CD4-positive, alpha-beta memory T cell (primary cell): ENCODE measurements around the gene LTBP3. TPM values are rescaled to one million over a fixed set of nuclear protein-coding genes. Genes with fewer than 3 reads are reported as not detected.
A peak's percentile ranks its signal among the peaks of the same experiment; 100 is the strongest.

ENCODE experiments used
- CTCF ChIA-PET: fragments of 350-600 bp; sonication (Branson Sonifier 250); formaldehyde crosslinking; loops from one replicate; lab custom pipeline; 2021; ENCODE audit warnings: inconsistent platforms; ENCODE audit not compliant: partially characterized antibody; lab: Charles Lee
- POLR2A ChIA-PET: fragments of 350-600 bp; sonication (Branson Sonifier 250); formaldehyde crosslinking; loops from one replicate; lab custom pipeline; 2021; ENCODE audit not compliant: partially characterized antibody; lab: Charles Lee
- DNase-seq, 5 donors: peaks; one replicate each; pipeline versions ENCODE4 v3.0.0 to v3.0.0-alpha.2; 2020 to 2022; ENCODE audit warnings: mixed read lengths in 1 of 5
- H3K27ac ChIP-seq: one replicate; pipeline ENCODE4 v1.7.0; 2013; ENCODE audit warnings: low read depth, low read length
- H3K27me3 ChIP-seq: 2 replicates; pipeline ENCODE4 v1.7.0; 2013; ENCODE audit warnings: mild to moderate bottlenecking, low read length, moderate library complexity; ENCODE audit not compliant: insufficient read depth
- H3K36me3 ChIP-seq: 2 replicates; pipeline ENCODE4 v1.7.0; 2013; ENCODE audit warnings: mild to moderate bottlenecking, low read length, moderate library complexity; ENCODE audit not compliant: insufficient read depth
- H3K4me1 ChIP-seq: 2 replicates; pipeline ENCODE4 v1.7.0; 2013; ENCODE audit warnings: mild to moderate bottlenecking, low read length, moderate library complexity; ENCODE audit not compliant: insufficient read depth
- H3K4me3 ChIP-seq, 2 donors: one replicate each; pipeline ENCODE4 v1.7.0; 2013; ENCODE audit warnings: low read length in 2 of 2, mild to moderate bottlenecking in 1 of 2
- H3K9me3 ChIP-seq, 2 donors: one replicate each; pipeline ENCODE4 v1.7.0; 2013; ENCODE audit warnings: low read length in 2 of 2, control low read depth in 1 of 2; ENCODE audit not compliant: control insufficient read depth in 1 of 2
- H3K27ac Mint-ChIP-seq, 7 donors: one replicate each; pipeline ENCODE4 v1.8.0; 2020 to 2021; ENCODE audit warnings: mixed read lengths in 7 of 7, mild to moderate bottlenecking in 6 of 7, inconsistent platforms in 3 of 7, moderate library complexity in 3 of 7
- H3K27me3 Mint-ChIP-seq, 2 donors: one replicate each; pipeline ENCODE4 v1.8.0; 2020 to 2021; ENCODE audit warnings: mixed read lengths in 2 of 2
- H3K36me3 Mint-ChIP-seq, 2 donors: one replicate each; pipeline ENCODE4 v1.8.0; 2020 to 2021; ENCODE audit warnings: mixed read lengths in 2 of 2, inconsistent platforms in 1 of 2, mild to moderate bottlenecking in 1 of 2
- H3K4me1 Mint-ChIP-seq, 4 donors: one replicate each; pipeline ENCODE4 v1.8.0; 2020 to 2021; ENCODE audit warnings: mixed read lengths in 4 of 4, mild to moderate bottlenecking in 1 of 4
- H3K4me3 Mint-ChIP-seq, 8 donors: one replicate each; pipeline ENCODE4 v1.8.0; 2020 to 2021; ENCODE audit warnings: mixed read lengths in 8 of 8, mild to moderate bottlenecking in 7 of 8, moderate library complexity in 6 of 8, inconsistent platforms in 3 of 8
- H3K9me3 Mint-ChIP-seq, 8 donors: one replicate each; pipeline ENCODE4 v1.8.0; 2020 to 2021; ENCODE audit warnings: mixed read lengths in 8 of 8, mild to moderate bottlenecking in 5 of 8, inconsistent platforms in 3 of 8, moderate library complexity in 1 of 8
- intact Hi-C: fragments of 100-400 bp; cut with micrococcal nuclease; formaldehyde crosslinking; loops from one replicate; pipeline ENCODE4 v1.15.1; 2023
- polyA plus RNA-seq, 2 donors: library from polyadenylated mRNA; unstranded; fragments of 300-500 nt; fragmentation: Illumina TruSeq; gene quantifications; one replicate each; pipeline ENCODE4 v1.2.3, GENCODE V29; 2021
- total RNA-seq, 2 experiments: library from RNA; stranded (reverse); gene quantifications; one replicate each; pipeline ENCODE4 v1.2.3, GENCODE V29; 2021

LTBP3 gene
- total and polyA plus RNA-seq, 4 experiments from 2014 or later, result 9.0 to 211 (median 112) TPM

DNA sequence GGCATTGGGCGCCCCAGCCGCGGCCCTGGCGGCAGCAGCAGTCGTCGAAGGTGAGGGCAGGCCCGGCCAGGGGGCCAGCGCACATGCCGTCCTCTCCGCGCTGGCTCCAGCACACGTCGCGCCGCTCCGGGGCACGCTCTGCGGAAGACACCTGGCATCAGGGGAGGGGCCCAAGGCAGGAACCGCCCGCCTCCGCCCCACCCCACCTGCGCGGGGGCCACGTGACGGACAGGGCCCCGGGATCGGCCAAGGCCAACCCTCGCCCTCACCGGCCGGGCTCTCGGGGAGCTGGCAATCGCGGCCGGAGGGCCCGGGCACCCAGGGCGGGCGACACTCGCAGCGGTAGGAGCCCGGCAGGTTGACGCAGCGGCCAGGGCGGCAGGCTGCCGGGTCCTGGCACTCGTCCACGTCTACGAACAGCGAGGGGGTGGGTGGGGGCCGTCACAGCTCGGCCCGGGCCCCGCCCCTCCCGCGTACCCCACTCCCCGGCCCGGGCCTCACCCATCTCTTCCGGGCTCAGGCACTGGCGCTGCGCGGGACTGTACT, 18.3 kb downstream of the LTBP3 start:
- H3K27me3 Mint-ChIP-seq, result no peaks in the 10 kb centered on the region
- intact Hi-C loops, result loop anchor here (1.0 kb wide), 7 partner anchors 12 to 98 kb away; partner anchors contain the start of genes PCNX3, SCYL1 and SIPA1
- CTCF ChIA-PET, result interaction anchor here (0.8 to 7.9 kb wide), 23 partner anchors 8 to 184 kb away, joined by 3 to 124 read pairs (median 5); partner anchors contain the start of genes EHBP1L1, FAM89B, KCNK7 and PCNX3
- H3K4me1 ChIP-seq, result peaks cover 14% of the 10 kb centered on the region
- peak overlapping the region; percentile 48 to 87 (median 81) for H3K27ac Mint-ChIP-seq
- H3K27ac ChIP-seq, result peak overlapping the region; percentile 55
- peak overlapping the region; percentile 82 to 90 (median 87) for H3K4me3 Mint-ChIP-seq
- no peaks in the 10 kb centered on the region for H3K9me3 ChIP-seq
- peaks cover 13% of the 10 kb centered on the region for H3K36me3 ChIP-seq
- no peaks in the 10 kb centered on the region for H3K27me3 ChIP-seq
- POLR2A ChIA-PET, result interaction anchor here (0.7 to 10.5 kb wide), 28 partner anchors 9 to 171 kb away, joined by 3 to 181 read pairs (median 8); partner anchors contain the start of genes EHBP1L1, FAM89B, FRMD8 and KCNK7
- H3K9me3 Mint-ChIP-seq, result no peaks in the 10 kb centered on the region
- H3K36me3 Mint-ChIP-seq, result peaks cover under 1 to 23% of the 10 kb centered on the region in 2 donors
- H3K4me3 ChIP-seq, result peak overlapping the region in 1 of 2 donors; percentile 91
- H3K4me1 Mint-ChIP-seq, result peaks cover 10 to 33% (median 12%) of the 10 kb centered on the region in 4 donors
- DNase-seq, result no peak

- Histone ChIP-seq H3K27ac (peak overlapping the region; percentile 55), H3K4me1 (peaks cover 14% of the 10 kb centered on the region), H3K36me3 (peaks cover 13% of the 10 kb centered on the region), H3K4me3 (peak overlapping the region in 1 of 2 donors; percentile 91), H3K9me3 (no peaks in the 10 kb centered on the region), H3K27me3 (no peaks in the 10 kb centered on the region)
- H3K4me3 Mint-ChIP-seq, result peak overlapping the region in 1 of 8 donors; percentile 57
- intact Hi-C loops, result no loop called here
- H3K27me3 Mint-ChIP-seq, result no peaks in the 10 kb centered on the region
- peak overlapping the region in 2 of 7 donors; percentile 38 to 41 for H3K27ac Mint-ChIP-seq
- CTCF ChIA-PET, result interaction anchor here (1.0 to 7.9 kb wide), 17 partner anchors 8 to 158 kb away, joined by 3 to 124 read pairs (median 9); partner anchors contain the start of genes EHBP1L1, FAM89B, KCNK7 and PCNX3
- H3K4me1 Mint-ChIP-seq, result peaks cover 9 to 29% (median 12%) of the 10 kb centered on the region in 4 donors
- no peaks in the 10 kb centered on the region for H3K9me3 Mint-ChIP-seq
- DNase-seq, result peak in 1 of 5 donors; percentile 38
- H3K36me3 Mint-ChIP-seq, result peaks cover 6 to 29% of the 10 kb centered on the region in 2 donors
- POLR2A ChIA-PET, result interaction anchor here (1.0 to 10.5 kb wide), 21 partner anchors 9 to 172 kb away, joined by 3 to 181 read pairs (median 12); partner anchors contain the start of genes EHBP1L1, FAM89B, FRMD8 and KCNK7
Observed at GRCh38 chr11:65538915-65539743, 19.0 kb downstream of the LTBP3 start.

GRCh38 chr11:65538232-65538914, 19.8 kb downstream of the LTBP3 start:
- Mint-ChIP-seq H3K4me1 (peaks cover 8 to 26% (median 12%) of the 10 kb centered on the region in 4 donors), H3K4me3 (peak overlapping the region in 5 of 8 donors; percentile 25 to 57 (median 39)), H3K36me3 (peaks cover 6 to 26% of the 10 kb centered on the region in 2 donors), H3K27me3 (no peaks in the 10 kb centered on the region), H3K9me3 (no peaks in the 10 kb centered on the region), H3K27ac (peak overlapping the region in 1 of 7 donors; percentile 38)
- H3K4me1 ChIP-seq, result peaks cover 14% of the 10 kb centered on the region
- no peak overlapping the region for H3K4me3 ChIP-seq
- no peaks in the 10 kb centered on the region for H3K9me3 ChIP-seq
- H3K27ac ChIP-seq, result no peak overlapping the region
- ChIA-PET CTCF (interaction anchor here (3.1 to 4.1 kb wide), 2 partner anchors 50 to 55 kb away, joined by 9 to 17 read pairs; no protein-coding TSS in a partner anchor), POLR2A (interaction anchor here (1.0 to 9.1 kb wide), 9 partner anchors 13 to 77 kb away, joined by 3 to 110 read pairs (median 10); partner anchors contain the start of genes EHBP1L1, FAM89B, MALAT1 and PCNX3)
- H3K27me3 ChIP-seq, result no peaks in the 10 kb centered on the region
- peak in 1 of 5 donors; percentile 33 for DNase-seq
- H3K36me3 ChIP-seq, result peaks cover 13% of the 10 kb centered on the region
- intact Hi-C loops, result no loop called here

DNA sequence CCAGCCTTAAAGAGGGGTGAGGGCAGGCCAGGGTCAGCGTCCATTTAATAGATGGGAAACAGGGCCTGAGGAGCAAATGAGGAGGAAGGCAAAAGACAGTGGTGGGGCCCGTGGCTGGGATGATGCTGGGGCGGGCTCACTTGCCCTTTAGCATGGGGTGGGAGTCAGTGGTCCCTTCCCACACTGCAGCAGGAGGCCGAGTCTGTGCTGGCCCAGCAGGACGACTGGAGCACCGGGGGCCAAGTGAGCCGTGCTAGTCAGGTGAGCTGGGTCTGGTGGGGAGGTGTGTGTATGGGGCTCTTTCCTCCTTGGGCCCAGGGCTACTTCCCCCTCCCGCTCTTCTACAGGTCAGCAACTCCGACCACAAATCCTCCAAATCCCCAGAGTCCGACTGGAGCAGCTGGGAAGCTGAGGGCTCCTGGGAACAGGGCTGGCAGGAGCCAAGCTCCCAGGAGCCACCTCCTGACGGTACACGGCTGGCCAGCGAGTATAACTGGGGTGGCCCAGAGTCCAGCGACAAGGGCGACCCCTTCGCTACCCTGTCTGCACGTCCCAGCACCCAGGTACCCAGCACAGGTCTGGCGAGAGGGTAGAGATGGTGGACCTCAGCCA, 20.4 kb downstream of the LTBP3 start:
- Histone ChIP-seq H3K36me3 (peaks cover 18% of the 10 kb centered on the region), H3K27me3 (no peaks in the 10 kb centered on the region), H3K9me3 (no peaks in the 10 kb centered on the region), H3K4me3 (no peak overlapping the region), H3K4me1 (peaks cover 14% of the 10 kb centered on the region), H3K27ac (no peak overlapping the region)
- POLR2A ChIA-PET, result interaction anchor here (1.0 to 8.8 kb wide), 7 partner anchors 12 to 77 kb away, joined by 3 to 77 read pairs (median 10); partner anchors contain the start of genes EHBP1L1, FAM89B, MALAT1 and PCNX3
- H3K27ac Mint-ChIP-seq, result peak overlapping the region in 3 of 7 donors; percentile 27 to 69 (median 41)
- CTCF ChIA-PET, result interaction anchor here (3.1 to 4.1 kb wide), 2 partner anchors 51 to 56 kb away, joined by 9 to 17 read pairs; no protein-coding TSS in a partner anchor
- H3K36me3 Mint-ChIP-seq, result peaks cover 10 to 30% of the 10 kb centered on the region in 2 donors
- no peak for DNase-seq
- H3K4me1 Mint-ChIP-seq, result peaks cover 8 to 26% (median 11%) of the 10 kb centered on the region in 4 donors
- intact Hi-C loops, result no loop called here
- H3K9me3 Mint-ChIP-seq, result no peaks in the 10 kb centered on the region
- H3K27me3 Mint-ChIP-seq, result no peaks in the 10 kb centered on the region
- H3K4me3 Mint-ChIP-seq, result peak overlapping the region in 2 of 8 donors; percentile 13 to 57

DNA sequence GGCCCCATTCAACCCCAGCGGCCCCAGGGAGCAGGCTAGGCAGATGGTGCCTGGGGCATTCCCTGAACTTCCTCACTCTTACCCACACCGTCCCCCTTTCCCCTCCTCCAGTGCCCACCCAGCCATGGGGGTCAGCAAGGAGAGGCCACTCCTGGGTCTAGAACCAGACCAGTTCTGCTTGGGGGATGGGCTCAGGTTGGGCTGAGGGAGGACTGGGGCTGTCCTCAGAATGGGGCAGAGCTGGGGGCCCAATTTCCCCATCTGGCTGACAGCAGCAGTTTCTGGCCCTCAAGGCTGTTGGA, 20.9 kb downstream of the LTBP3 start:
- Histone ChIP-seq H3K27me3 (no peaks in the 10 kb centered on the region), H3K27ac (no peak overlapping the region), H3K36me3 (peaks cover 23% of the 10 kb centered on the region), H3K4me3 (no peak overlapping the region), H3K9me3 (no peaks in the 10 kb centered on the region), H3K4me1 (peaks cover 14% of the 10 kb centered on the region)
- Mint-ChIP-seq H3K9me3 (no peaks in the 10 kb centered on the region), H3K4me1 (peaks cover 8 to 26% (median 10%) of the 10 kb centered on the region in 4 donors), H3K4me3 (peak overlapping the region in 2 of 8 donors; percentile 13 to 57), H3K27ac (peak overlapping the region in 2 of 7 donors; percentile 27 to 69), H3K36me3 (peaks cover 13 to 30% of the 10 kb centered on the region in 2 donors), H3K27me3 (no peaks in the 10 kb centered on the region)
- intact Hi-C loops, result no loop called here
- ChIA-PET CTCF (interaction anchor here (1.1 to 4.1 kb wide), 3 partner anchors 39 to 56 kb away, joined by 3 to 17 read pairs (median 9); partner anchors contain the start of gene EHBP1L1), POLR2A (interaction anchor here (0.6 to 8.8 kb wide), 10 partner anchors 9 to 78 kb away, joined by 3 to 77 read pairs (median 4); partner anchors contain the start of genes EHBP1L1, FAM89B, MALAT1 and PCNX3)
- DNase-seq, result no peak
